ENCODE measurements around the gene CNOT10.

- TF ChIP-seq CTCF (IDR thresholded peaks at IDR 0.05; ENCODE audit: low read depth, low read length) (no peak), POLR2A (IDR thresholded peaks at IDR 0.05; ENCODE audit: extremely low read depth, insufficient read length) (no peak), MYC (IDR thresholded peaks at IDR 0.05; ENCODE audit: low read depth, low read length) (no peak)
Measured at GRCh38 chr3:32759342-32759741, 74.4 kb downstream of the CNOT10 start.

Data from NB4 (cell line).